HepG2 (cell line): ENCODE results near the gene ZNF629. TPM values are rescaled to one million over a fixed set of nuclear protein-coding genes. Genes with fewer than 3 reads are reported as not detected.

Experiments used
- ARNT ChIP-seq: fragments of 450-650 bp; IDR thresholded peaks from 2 replicates; pipeline ENCODE4 v1.6.1; 2017
- ATF6 ChIP-seq: sonication (generic); formaldehyde crosslinking; conservative IDR thresholded peaks from 2 replicates; pipeline ENCODE4 v1.4.0; 2020; ENCODE audit warnings: missing genetic modification reagents
- HMGXB4 ChIP-seq, 2 experiments: sonication (generic) in 1 of 2; formaldehyde crosslinking in 1 of 2; IDR thresholded peaks; 2 replicates each; pipeline versions ENCODE4 v1.4.0 to v1.6.1; 2018 to 2020; ENCODE audit warnings: missing genetic modification reagents in 2 of 2, borderline replicate concordance in 1 of 2, low read depth in 1 of 2, mild to moderate bottlenecking in 1 of 2, missing biosample characterization in 1 of 2
- TRIM22 ChIP-seq: fragments of 450-650 bp; IDR thresholded peaks from 2 replicates; pipeline ENCODE4 v1.6.1; 2017
- ZBED4 ChIP-seq: sonication (generic); formaldehyde crosslinking; IDR thresholded peaks from 2 replicates; pipeline ENCODE4 v1.4.0; 2020; ENCODE audit warnings: missing genetic modification reagents, borderline replicate concordance
- polyA plus RNA-seq, 8 experiments: library from polyadenylated mRNA; depleted of rRNA in 3 of 8; stranded (reverse) in 7 of 8; unstranded in 1 of 8; fragments of >200 nt; fragmentation: Illumina TruSeq in 4 of 8; extraction: Trizol in 4 of 8; gene quantifications; 2 replicates each; pipeline versions ENCODE4 v1.2.1 to v1.2.3, GENCODE V29; 2011 to 2016; ENCODE audit warnings: low read depth in 4 of 8, missing spikeins in 1 of 8, mixed read lengths in 1 of 8; ENCODE audit not compliant: insufficient read depth in 1 of 8
- total RNA-seq, 5 experiments: library from RNA; depleted of rRNA; stranded (reverse); fragments of >200 nt; fragmentation: Illumina TruSeq; extraction: Trizol; gene quantifications; 2 replicates each; pipeline ENCODE4 v1.2.3, GENCODE V29; 2016; ENCODE audit warnings: low read depth in 1 of 5
- TF ChIP-seq, protein P1 (sequence below), 2 experiments: fragments of 450-650 bp in 1 of 2; sonication (generic) in 1 of 2; formaldehyde crosslinking in 1 of 2; IDR thresholded peaks; 2 replicates each; pipeline versions ENCODE4 v1.6.1 to v1.8.0; 2016 to 2022; ENCODE audit warnings: antibody characterized with exemption in 1 of 2, mild to moderate bottlenecking in 1 of 2, missing genetic modification reagents in 1 of 2

Gene ZNF629
- total and polyA plus RNA-seq, 2 of the 13 experiments (the other 11 are each of a cell fraction or from before 2014, with no cell fraction given): 6.1 to 16.5 TPM

DNA sequence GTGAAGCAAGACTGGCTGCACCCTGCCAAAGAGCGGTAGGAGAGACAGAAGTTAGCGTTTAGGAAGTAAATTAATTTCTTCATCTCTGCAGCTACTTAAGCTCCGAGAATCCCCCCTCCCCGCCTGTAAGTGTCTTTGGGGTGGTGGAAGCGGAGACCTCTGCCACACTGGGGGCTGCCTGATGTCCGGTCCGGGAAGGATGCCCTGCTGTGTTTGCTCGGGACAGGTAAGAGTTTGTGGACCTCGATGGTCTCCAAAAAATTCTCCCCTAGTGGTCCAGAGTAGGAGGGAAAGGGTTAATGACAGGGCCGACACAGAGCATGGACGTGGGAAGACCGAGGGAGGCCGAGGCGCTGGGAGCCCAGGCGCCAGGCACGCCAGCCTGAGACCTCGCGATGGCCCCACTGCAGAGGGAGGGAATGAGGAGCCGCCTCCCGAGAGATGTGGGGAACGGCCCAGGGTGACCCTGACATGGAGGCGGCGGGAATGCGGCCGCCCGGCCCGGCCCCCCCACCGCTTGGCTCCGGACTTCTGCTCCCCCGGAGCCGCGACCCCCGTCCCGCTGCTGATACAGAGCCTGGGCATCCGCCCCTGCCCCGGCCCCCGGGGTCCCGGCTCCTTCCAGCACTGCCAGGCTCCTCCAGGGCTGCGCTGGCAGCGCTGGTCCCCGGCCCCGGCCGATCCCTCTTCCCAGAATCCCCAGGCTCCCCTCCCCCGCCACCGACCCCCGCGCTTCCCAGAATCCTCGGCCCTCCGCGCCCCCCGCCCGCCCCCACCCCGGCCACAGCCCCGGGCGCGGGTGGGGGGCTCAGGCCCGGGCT lies 680 bp downstream of the ZNF629 start (continued):
- TF ChIP-seq, protein P1, sequence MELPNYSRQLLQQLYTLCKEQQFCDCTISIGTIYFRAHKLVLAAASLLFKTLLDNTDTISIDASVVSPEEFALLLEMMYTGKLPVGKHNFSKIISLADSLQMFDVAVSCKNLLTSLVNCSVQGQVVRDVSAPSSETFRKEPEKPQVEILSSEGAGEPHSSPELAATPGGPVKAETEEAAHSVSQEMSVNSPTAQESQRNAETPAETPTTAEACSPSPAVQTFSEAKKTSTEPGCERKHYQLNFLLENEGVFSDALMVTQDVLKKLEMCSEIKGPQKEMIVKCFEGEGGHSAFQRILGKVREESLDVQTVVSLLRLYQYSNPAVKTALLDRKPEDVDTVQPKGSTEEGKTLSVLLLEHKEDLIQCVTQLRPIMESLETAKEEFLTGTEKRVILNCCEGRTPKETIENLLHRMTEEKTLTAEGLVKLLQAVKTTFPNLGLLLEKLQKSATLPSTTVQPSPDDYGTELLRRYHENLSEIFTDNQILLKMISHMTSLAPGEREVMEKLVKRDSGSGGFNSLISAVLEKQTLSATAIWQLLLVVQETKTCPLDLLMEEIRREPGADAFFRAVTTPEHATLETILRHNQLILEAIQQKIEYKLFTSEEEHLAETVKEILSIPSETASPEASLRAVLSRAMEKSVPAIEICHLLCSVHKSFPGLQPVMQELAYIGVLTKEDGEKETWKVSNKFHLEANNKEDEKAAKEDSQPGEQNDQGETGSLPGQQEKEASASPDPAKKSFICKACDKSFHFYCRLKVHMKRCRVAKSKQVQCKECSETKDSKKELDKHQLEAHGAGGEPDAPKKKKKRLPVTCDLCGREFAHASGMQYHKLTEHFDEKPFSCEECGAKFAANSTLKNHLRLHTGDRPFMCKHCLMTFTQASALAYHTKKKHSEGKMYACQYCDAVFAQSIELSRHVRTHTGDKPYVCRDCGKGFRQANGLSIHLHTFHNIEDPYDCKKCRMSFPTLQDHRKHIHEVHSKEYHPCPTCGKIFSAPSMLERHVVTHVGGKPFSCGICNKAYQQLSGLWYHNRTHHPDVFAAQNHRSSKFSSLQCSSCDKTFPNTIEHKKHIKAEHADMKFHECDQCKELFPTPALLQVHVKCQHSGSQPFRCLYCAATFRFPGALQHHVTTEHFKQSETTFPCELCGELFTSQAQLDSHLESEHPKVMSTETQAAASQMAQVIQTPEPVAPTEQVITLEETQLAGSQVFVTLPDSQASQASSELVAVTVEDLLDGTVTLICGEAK (IDR thresholded peaks at IDR 0.05): no peak
- TF ChIP-seq, protein P1 (CRISPR knock-in tag; IDR thresholded peaks at IDR 0.05): no peak
- TF ChIP-seq HMGXB4 (CRISPR knock-in tag; IDR thresholded peaks at IDR 0.05; ENCODE audit: borderline replicate concordance in 1 of 2, low read depth in 1 of 2) (0 out of 4 replicates have a peak, but pooled peaks of 1 of the 2 experiments have one; percentile 19), ZBED4 (CRISPR knock-in tag) (no peak), ATF6 (no peak), ARNT (no peak), TRIM22 (no peak)
